HG03354 (cell line): ENCODE data around the gene GPR158.

Experiments
- ATAC-seq: cut with Tn5 transposase; IDR thresholded peaks from one replicate; pipeline ENCODE4 v1.9.1; 2021; ENCODE audit warnings: mild to moderate bottlenecking; ENCODE audit not compliant: unreplicated experiment, poor library complexity, severe bottlenecking

Gene GPR158

GRCh38 chr10:25388188-25388861 lies 213.5 kb downstream of the GPR158 start:
- no peak for ATAC-seq

- ATAC-seq, result no peak
Measured at GRCh38 chr10:25388862-25389206, 214.0 kb downstream of the GPR158 start.

DNA sequence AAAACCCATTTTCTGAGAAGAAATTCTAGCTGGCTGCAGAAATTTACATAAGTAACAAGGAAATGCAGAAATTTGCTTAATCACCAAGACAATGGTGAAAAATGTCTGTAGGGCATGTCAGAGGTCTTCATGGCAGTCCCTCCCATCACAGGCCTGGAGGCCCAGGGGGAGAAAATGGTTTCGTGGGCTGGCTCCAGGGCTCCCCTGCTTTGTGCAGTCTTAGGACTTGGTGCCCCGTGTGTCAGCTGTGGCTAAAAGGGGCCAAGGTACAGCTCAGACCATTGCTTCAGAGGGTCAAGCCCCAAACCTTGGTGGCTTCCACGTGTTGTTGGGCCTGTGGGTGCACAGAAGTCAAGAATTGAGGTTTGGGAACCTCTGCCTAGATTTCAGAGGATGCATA lies 215.9 kb downstream of the GPR158 start:
- ATAC-seq, result no peak

DNA sequence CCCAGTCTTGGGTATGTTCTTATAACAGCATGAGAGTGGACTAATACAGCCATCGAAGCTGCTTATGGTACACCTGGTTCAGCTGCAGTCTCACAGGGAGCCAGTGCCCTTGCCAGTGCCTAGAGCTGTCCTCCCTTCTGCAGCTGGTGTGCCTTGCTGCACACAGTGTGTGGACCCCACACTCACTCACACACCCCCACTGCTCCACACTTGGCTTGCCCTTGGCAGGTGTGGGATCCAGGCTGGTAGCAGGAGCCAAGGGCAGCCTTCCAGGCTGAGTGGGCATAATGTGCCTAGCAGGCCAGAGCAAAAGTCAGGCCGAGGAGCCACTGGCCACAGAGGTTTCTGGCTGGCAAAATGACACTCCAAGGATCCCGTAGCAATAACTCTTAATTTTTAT lies 217.3 kb downstream of the GPR158 start:
- no peak for ATAC-seq

- ATAC-seq, result no peak
Measured at GRCh38 chr10:25393621-25394020, 218.8 kb downstream of the GPR158 start.

DNA sequence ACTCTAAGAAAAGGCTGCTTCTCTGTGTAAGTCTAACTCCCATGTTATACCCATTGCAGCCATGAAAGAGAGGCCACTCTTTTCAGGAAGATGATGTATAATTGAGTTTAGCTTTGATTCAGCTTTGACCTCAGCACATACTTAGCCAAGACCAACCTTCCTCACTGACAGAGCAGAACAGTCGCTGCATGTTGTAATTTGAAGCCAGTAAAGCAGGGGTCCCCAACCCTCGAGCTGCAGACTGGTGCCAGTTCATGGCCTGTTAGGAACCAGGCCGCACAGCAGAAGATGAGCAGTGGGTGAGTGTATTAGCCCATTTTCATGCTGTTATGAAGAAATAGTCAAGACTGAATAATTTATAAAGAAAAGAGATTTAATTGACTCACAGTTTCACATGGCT lies 223.9 kb downstream of the GPR158 start:
- ATAC-seq, result no peak

DNA sequence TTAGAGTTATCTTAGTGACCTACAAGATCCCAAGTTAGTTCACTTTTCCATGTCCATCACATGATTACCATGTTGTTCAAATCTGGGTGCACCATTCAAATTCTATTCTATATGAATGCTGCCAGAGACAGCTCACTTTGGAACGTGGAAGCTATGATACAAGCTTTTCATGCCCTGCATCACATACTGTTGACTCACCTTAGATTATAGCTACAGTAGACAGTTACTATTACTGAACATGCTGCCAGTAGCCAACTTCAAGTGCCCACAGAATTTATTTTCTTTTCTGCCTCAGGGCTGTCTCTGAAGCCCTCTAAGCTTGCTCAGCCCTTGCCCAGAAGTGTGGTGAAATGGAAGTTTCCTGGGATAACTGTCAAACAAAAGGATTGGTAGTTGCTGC lies 231.1 kb downstream of the GPR158 start:
- ATAC-seq, result no peak

- ATAC-seq, result no peak
Measured at GRCh38 chr10:25417611-25418010, 242.8 kb downstream of the GPR158 start.

- no peak for ATAC-seq
Measured at GRCh38 chr10:25425776-25426175, 251.0 kb downstream of the GPR158 start.

- no peak for ATAC-seq
Measured at GRCh38 chr10:25436431-25436830, 261.6 kb downstream of the GPR158 start.

DNA sequence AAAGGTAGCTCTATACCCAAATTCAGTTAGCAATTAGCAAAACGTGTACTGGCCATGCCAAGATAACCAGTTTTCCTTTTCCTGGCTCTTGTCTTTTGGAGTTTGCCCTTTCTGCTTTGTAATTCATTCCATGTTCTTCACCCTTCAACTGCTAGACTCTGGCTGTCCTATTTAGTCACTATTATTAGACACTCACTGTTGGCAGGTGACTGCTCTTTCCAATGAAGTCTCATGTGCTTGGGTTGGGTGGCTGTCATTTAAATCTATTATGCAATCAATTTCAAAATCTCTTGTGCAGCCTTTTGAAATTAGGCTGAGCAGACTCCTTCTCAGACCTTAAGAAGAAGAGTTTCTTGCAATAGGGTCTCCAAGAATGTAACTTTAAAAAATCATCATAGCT lies 266.5 kb downstream of the GPR158 start:
- ATAC-seq, result no peak

DNA sequence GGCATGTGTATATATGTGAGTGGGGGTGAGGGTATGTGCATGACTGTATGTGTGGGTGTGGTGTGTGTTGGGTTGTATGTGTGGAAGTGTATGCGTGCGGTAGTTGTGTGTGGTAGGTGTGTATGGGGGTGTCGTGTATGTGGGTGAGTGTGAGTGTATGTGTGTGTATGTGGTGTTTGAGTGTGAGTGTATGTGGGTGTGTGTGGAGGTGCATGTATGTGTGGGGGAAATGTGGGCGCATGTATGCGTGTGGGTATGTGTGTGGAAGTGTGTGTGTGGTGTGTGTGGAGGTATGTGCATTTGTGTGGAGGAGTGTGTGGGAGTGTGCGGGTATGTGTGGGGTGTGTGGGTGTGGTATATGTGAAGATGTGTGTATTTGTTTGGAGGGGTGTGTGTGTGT lies 269.5 kb downstream of the GPR158 start:
- ATAC-seq, result no peak

DNA sequence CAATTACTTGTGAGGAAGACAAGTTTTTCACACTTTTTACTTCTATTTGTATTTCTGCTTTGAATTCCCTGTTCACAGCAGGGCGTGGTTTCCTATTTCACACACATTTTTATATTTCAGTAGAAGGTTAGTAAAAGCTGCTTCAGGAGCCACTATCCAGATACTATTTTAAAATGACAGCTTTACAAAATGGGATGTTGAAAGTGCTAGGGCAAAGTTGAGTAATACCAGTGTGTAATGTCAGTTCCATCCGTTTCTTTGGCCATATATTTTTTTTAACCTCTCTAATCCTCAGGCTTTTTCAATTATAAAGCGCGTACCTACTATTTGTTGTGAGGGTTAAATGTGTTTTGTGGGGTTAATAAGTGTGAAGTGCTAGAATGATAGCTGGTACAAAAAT lies 276.6 kb downstream of the GPR158 start:
- ATAC-seq, result no peak

DNA sequence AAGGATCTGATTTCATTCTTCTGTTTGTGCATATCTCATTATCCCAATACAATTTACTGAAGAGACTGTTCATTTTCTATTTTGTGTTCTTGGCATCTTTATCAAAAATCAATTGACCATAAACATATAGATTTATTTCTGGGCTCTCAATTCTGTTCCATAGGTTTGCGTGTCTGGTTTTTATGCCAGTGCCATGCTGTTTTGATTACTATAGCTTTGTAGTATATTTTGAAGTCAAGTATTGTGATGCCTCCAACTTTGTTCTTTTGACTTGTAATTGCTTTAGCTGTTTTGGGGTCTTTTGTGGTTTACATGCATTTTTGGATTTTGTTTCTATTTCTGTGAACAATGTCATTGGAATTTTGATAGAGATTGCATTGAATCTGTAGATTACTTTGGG lies 278.8 kb downstream of the GPR158 start:
- ATAC-seq, result no peak

DNA sequence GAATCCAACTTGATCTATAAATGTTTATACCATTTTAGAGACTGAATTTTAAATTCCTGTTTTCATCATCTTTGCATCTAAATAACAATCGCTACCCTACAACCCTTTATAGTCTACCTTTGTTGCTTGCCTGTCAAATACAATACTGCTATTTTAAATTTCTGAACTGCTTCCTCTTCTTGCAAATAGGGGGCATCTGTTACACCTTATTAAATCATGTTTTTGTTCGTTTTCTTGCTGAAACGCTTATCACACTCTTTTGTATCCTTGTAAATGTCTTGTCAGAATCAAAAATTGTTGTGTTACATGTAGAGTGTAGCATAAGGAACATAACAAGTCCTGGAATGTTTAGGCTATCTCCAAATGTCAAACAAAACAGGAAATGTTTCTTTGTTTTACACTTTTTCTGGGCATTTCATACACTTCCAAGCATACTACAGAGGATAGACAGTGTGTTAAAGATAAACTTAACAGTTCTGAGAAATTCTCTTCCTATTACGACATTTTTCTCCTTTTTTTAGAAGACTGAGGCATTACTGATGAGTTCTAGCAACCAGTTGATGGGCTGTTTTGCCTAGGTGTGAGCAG lies 281.3 kb downstream of the GPR158 start:
- no peak for ATAC-seq

- ATAC-seq, result no peak
Measured at GRCh38 chr10:25457552-25457951, 282.8 kb downstream of the GPR158 start.

GRCh38 chr10:25465582-25466372 lies 291.0 kb downstream of the GPR158 start:
- no peak for ATAC-seq

DNA sequence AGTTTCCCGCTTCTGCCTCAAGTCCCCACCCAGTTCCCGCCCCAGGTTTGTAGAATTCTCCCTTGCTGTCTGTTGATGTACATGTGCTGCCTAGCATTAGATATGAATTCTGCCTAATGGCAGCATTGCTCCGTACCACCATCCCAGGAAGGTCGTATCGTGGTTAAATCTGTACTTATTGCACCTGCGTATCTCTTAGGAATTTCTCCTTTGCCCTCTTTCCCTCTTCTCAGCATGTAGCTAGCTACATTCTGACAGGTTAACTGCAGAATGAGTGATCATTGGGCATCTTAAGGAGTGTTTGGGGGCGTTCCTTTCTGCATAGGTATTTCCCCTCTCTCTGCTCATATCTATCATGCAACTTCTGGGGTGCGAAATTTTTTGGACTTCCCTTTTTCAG lies 293.1 kb downstream of the GPR158 start:
- ATAC-seq, result no peak

DNA sequence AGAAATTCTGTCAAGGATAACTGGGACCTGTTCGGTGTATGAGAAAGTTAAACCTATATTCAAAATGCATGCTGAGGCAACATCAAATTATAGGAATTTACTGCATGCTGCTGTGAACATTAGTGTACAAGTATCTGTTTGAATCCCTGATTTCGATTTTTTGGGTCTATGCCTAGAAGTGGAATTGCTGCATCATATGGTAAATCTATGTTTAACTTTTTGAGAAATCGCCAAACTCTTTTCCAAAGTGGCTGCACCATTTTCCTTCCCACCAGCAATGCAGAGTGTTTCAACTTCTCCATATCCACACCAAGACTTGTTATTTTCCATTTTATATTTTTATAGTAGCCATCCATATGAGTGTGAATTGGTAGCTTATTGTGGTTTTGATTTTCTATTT lies 306.7 kb downstream of the GPR158 start:
- ATAC-seq, result no peak

DNA sequence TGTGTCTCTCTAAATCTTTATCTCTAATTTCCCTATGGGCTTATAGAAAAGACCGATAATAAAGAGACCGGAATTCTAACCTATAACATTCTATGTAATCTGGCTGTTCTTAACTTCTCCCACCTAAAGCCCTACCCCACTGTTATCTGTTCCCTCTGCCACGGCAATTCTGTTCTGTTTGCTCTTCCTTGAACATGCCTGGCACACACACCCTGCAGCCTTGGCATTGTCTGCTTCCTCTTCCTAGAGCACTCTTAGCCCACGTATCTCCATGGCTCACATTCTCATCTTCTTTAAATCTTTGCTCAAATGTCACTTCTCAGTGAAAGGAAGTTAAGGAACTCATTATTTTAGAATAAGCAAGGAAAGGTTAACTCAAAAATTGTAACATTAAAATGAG lies 309.2 kb downstream of the GPR158 start:
- no peak for ATAC-seq

GRCh38 chr10:25487266-25487665 lies 312.5 kb downstream of the GPR158 start:
- ATAC-seq, result no peak
